PC-9 (cell line): ENCODE measurements around the gene GABRB2.
"Not testable (repeated sequence)": the region's sequence is repeated elsewhere in the genome, so short reads cannot be mapped to it uniquely, and the experiment has no call there.

Experiments used
- CTCF ChIP-seq: fragments of 200-600 bp; sonication (generic); conservative IDR thresholded peaks from 2 replicates; pipeline ENCODE4 v1.6.1; 2017; ENCODE audit warnings: mixed run types, antibody characterized with exemption, mild to moderate bottlenecking, moderate library complexity
- EZH2 ChIP-seq: fragments of 200-600 bp; sonication (generic); IDR thresholded peaks from 2 replicates; pipeline ENCODE4 v1.8.0; 2017; ENCODE audit warnings: antibody characterized with exemption, low read depth

- TF ChIP-seq CTCF, EZH2: not testable (repeated sequence)
These were observed 293.6 kb downstream of the GABRB2 start for GRCh38 chr5:161252955-161253354.
